Progenitor cell of endocrine pancreas (in vitro differentiated cells): ENCODE results near the gene RNPEP. TPM values are rescaled to one million over a fixed set of nuclear protein-coding genes. Genes with fewer than 3 reads are reported as not detected.
A peak's percentile ranks its signal among the peaks of the same experiment; 100 is the strongest.

Experiments
- DNase-seq: peaks from one replicate; pipeline ENCODE4 v3.0.0; 2021; ENCODE audit warnings: low spot score; ENCODE audit not compliant: unreplicated experiment
- H3K27ac Mint-ChIP-seq: 2 replicates; pipeline ENCODE4 v1.8.0; 2021; ENCODE audit warnings: mild to moderate bottlenecking, moderate library complexity, mixed read lengths
- H3K27me3 Mint-ChIP-seq: 2 replicates; pipeline ENCODE4 v1.8.0; 2021; ENCODE audit warnings: mixed read lengths
- H3K36me3 Mint-ChIP-seq: 2 replicates; pipeline ENCODE4 v1.8.0; 2022; ENCODE audit warnings: mixed read lengths; ENCODE audit not compliant: insufficient read depth
- H3K4me1 Mint-ChIP-seq: 2 replicates; pipeline ENCODE4 v1.8.0; 2021; ENCODE audit warnings: low read depth, mixed read lengths
- H3K4me3 Mint-ChIP-seq: 2 replicates; pipeline ENCODE4 v1.8.0; 2021; ENCODE audit warnings: low read depth, mild to moderate bottlenecking, moderate library complexity, mixed read lengths
- H3K9me3 Mint-ChIP-seq: 2 replicates; pipeline ENCODE4 v1.8.0; 2021; ENCODE audit warnings: low read depth, mixed read lengths
- total RNA-seq: library from RNA; stranded (reverse); gene quantifications from 2 replicates; pipeline ENCODE4 v1.2.1, GENCODE V29; 2021
- TF ChIP-seq, protein P1 (sequence below): fragments of 200-600 bp; sonication (generic); IDR thresholded peaks from one replicate; pipeline ENCODE4 v1.5.0; 2021; ENCODE audit warnings: antibody characterized with exemption, mild to moderate bottlenecking; ENCODE audit not compliant: unreplicated experiment

Gene RNPEP
- total RNA-seq, 1 donor from 2014 or later = 59.5 TPM

DNA sequence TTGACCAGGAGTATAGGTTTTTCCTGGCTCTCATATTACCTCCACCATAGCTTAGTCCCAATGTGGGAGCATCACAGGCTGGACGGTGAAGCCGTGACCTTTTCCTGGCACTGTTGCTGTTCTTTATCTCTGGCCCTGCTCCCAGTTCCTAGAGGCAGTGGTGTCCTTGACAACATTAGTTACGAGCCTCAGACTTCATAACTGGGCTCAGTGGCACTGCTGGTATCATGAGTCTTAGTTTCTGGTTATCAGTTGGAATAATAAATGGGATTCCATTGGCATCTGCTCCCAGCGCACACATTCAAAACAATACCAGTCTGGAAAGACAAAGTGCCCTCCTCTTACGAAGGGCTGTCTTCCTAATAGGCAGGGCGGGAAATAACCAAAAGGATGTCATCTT, 8.0 kb downstream of the RNPEP start:
- no peak overlapping the region for H3K4me3 Mint-ChIP-seq
- TF ChIP-seq, protein P1, sequence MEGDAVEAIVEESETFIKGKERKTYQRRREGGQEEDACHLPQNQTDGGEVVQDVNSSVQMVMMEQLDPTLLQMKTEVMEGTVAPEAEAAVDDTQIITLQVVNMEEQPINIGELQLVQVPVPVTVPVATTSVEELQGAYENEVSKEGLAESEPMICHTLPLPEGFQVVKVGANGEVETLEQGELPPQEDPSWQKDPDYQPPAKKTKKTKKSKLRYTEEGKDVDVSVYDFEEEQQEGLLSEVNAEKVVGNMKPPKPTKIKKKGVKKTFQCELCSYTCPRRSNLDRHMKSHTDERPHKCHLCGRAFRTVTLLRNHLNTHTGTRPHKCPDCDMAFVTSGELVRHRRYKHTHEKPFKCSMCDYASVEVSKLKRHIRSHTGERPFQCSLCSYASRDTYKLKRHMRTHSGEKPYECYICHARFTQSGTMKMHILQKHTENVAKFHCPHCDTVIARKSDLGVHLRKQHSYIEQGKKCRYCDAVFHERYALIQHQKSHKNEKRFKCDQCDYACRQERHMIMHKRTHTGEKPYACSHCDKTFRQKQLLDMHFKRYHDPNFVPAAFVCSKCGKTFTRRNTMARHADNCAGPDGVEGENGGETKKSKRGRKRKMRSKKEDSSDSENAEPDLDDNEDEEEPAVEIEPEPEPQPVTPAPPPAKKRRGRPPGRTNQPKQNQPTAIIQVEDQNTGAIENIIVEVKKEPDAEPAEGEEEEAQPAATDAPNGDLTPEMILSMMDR = no peak
- no peaks in the 10 kb centered on the region for H3K27me3 Mint-ChIP-seq
- DNase-seq = no peak
- peaks cover 4% of the 10 kb centered on the region for H3K4me1 Mint-ChIP-seq
- H3K36me3 Mint-ChIP-seq = peaks cover 32% of the 10 kb centered on the region
- no peaks in the 10 kb centered on the region for H3K9me3 Mint-ChIP-seq
- H3K27ac Mint-ChIP-seq = no peak overlapping the region

DNA sequence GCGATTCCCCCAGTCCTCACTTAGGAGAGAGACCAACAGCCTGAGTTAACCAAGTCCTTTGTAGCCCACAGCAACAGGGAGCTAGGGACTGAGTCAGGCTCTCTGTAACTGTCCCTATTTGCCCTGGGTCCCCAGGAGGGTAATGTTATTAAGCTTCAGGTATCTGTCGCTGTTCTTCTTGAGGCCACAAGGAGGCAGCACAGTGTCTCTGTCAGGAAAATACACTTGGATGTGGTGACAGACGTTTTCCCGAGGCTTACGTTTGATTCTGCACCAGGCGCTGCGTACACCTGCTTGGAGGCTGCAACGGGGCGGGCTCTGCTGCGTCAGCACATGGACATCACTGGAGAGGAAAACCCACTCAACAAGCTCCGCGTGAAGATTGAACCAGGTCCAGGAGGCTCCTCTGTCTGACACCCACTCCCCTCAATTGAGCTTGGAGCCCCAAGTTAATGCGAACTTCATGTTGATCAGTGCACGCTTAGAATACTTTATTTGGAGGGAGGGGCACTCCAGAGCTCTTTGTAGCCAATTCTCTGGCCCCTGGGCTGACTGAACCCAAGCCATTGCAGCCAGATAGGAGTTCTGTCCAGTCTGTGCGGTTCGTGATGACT, 17.3 kb downstream of the RNPEP start:
- Mint-ChIP-seq H3K27ac (no peak overlapping the region), H3K27me3 (no peaks in the 10 kb centered on the region)

DNA sequence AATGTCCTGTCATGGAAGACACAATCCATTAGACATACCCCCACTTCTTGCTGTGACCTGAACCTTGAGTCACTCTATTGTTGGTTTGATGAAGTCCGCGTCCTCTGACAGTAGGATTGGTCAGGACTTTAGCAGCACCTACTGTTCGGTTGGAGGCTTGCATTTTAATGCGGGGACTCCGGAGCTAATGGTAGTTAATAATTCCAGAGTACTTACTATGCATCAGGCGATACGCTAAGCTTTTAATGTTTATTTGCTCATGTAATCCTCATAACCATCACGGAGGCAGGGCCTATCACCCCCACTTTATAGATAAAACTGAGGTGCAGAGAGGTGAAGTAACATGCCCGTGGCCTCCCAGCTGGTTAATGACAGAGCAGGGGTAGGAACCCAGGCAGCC, 20.1 kb downstream of the RNPEP start:
- no peaks in the 10 kb centered on the region for H3K27me3 Mint-ChIP-seq
- peaks cover 11% of the 10 kb centered on the region for H3K4me1 Mint-ChIP-seq
- no peak for DNase-seq
- H3K36me3 Mint-ChIP-seq = peaks cover 41% of the 10 kb centered on the region
- no peak overlapping the region for H3K4me3 Mint-ChIP-seq
- no peak overlapping the region for H3K27ac Mint-ChIP-seq
- no peaks in the 10 kb centered on the region for H3K9me3 Mint-ChIP-seq
- TF ChIP-seq, protein P1 = no peak

More for the DNA sequence above, 17.3 kb downstream of the RNPEP start:
- H3K4me1 Mint-ChIP-seq = no peaks in the 10 kb centered on the region
- no peaks in the 10 kb centered on the region for H3K9me3 Mint-ChIP-seq
- H3K4me3 Mint-ChIP-seq = no peak overlapping the region
- peaks cover 48% of the 10 kb centered on the region for H3K36me3 Mint-ChIP-seq
- DNase-seq = peak; percentile 12
- TF ChIP-seq, protein P1 = peak; percentile 79

DNA sequence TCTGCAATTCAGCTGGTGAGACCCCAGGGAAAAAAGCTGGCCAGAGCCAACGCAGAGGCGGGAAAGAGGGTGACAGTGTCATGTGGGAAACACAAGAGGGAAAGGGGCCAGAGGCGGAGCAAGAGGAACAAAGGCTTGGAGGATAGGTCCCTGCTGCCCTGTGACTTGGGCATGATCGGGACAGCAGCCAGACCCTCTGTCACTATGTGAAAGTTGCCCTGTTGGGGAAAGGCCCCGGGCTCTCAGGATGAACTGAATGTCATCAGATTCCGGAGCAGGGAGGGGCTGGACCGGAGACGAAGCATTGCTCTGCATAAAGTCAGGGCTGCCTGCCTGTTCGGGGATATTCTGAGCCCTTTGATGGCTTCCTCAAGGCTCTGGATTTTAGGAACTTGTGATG, 22.3 kb downstream of the RNPEP start:
- Mint-ChIP-seq H3K4me1 (peaks cover 30% of the 10 kb centered on the region), H3K27me3 (no peaks in the 10 kb centered on the region), H3K36me3 (peaks cover 35% of the 10 kb centered on the region), H3K9me3 (no peaks in the 10 kb centered on the region), H3K4me3 (no peak overlapping the region), H3K27ac (peak overlapping the region; percentile 90)
- no peak for DNase-seq
- TF ChIP-seq, protein P1 = no peak

DNA sequence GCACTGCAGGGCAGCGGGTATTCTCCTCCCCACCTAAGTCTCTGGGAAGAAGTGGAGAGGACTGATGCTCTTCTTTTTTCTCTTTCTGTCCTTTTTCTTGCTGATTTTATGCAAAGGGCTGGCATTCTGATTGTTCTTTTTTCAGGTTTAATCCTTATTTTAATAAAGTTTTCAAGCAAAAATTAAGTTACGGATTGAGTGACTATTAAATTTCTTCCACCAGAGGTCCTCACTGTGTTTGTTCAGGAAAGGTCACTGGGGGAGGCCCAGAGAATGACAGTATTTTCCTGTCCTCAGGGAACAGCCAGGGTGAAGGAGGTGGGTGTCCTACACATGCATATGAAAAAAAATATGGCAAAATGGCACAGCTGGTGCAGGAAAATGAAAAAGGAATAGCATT, 23.5 kb downstream of the RNPEP start:
- Mint-ChIP-seq H3K4me1 (peaks cover 39% of the 10 kb centered on the region), H3K27ac (peak overlapping the region; percentile 86), H3K27me3 (no peaks in the 10 kb centered on the region), H3K36me3 (peaks cover 31% of the 10 kb centered on the region), H3K9me3 (no peaks in the 10 kb centered on the region), H3K4me3 (no peak overlapping the region)
- TF ChIP-seq, protein P1 = peak; percentile 55
- DNase-seq = no peak
